ENCODE measurements around the gene KLK6.

KLK6 gene

GRCh38 chr19:50952910-50953309, 16.5 kb downstream of the KLK6 start, which contains the start of gene KLK5:
TSS of gene KLK5 (minus strand) at chr19:50953038. CDS start at chr19:50952657, 381 bp downstream.
- DNase-seq (ENCODE audit: low read depth), result no peak

DNA sequence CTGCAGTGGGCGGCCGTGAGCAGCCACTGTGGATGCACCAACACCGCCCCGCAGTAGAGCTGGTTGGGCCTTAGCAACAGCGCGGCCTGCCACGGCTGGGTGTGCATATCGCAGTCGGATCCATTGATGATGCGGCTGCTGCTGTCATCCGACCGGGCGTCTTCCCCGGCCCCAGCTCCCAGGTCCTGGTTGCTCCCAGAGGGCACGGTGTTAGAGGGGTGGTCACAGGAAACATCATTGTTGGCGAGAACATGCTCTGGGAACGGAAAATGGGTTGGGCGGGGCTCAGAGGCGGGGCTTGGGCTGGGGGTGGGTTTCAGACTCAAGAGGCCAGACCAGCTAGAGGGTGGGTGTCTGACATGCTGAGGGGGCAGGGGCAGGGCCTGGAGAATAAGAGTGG, 19.5 kb downstream of the KLK6 start:
- no peak for DNase-seq (ENCODE audit: low read depth)

- DNase-seq (ENCODE audit: low read depth), result no peak
Observed at GRCh38 chr19:50947123-50947522, 22.3 kb downstream of the KLK6 start.

DNA sequence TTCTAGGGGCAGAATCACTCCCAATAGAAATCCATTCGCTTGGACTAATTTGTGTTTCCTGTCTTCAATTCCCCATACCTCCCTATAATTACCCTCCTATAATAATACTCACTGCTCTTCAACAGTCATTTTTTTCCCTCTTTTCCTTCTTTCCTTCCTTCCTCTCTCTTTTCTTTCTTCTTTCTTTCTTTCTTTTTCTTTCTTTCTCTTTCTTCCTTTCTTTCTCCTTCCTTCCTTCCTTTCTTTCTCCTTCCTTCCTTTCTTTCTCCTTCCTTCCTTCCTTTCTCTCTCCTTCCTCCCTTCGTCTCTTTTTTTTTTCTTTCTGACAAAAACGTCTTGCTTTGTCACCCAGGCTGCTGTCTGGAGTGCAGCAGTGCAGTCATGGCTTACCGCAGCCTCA, 24.6 kb downstream of the KLK6 start:
- DNase-seq (ENCODE audit: low read depth), result no peak

DNA sequence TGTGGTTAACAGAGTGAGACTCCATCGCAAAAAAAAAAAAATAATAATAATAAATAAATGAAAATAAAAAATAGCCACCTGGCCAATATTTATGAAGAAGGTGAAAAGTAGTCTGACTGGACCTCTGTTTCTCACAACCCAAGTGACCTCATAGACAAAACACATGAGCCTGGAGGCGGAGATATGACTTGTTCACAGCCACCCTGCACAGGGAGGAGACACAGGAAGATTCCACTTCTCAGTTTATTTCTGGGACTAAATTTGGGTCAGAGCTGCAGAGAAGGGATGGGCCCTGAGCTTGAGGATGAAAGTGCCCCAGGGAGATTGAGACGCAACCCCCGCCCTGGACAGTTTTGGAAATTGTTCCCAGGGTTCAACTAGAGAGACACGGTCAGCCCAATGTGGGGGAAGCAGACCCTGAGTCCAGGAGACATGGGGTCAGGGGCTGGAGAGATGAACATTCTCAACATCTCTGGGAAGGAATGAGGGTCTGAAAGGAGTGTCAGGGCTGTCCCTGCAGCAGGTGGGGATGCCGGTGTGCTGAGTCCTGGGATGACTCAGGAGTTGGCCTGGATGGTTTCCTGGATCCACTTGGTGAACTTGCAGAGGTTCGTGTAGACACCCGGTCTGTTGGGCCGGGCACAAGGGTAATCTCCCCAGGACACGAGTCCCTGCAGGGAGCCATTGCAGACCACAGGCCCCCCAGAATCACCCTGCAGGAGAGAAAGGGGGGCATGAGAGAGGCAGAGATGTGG, 26.1 kb downstream of the KLK6 start:
- no peak for DNase-seq (ENCODE audit: low read depth)

GRCh38 chr19:50939596-50939995, 29.8 kb downstream of the KLK6 start:
- no peak for DNase-seq (ENCODE audit: low read depth)

DNA sequence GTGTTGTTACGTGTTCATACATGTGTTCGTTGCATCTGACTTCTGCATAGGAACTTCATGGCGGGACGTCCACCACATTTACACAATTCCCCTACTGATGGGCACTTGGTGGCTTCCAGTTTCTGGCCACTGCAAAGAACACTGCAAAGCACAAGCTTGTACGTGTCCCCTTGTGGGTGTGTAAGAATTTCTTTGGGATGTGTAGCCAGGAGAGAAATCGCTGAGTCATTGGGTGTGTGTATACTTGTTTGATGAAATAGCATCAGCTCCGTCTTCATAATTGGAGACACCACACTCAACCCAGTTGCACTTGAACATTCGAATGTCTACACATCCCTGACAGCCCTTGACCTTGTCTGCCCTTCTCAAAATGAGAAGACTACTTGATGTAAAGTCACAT, 35.8 kb downstream of the KLK6 start:
- DNase-seq (ENCODE audit: low read depth), result no peak

DNA sequence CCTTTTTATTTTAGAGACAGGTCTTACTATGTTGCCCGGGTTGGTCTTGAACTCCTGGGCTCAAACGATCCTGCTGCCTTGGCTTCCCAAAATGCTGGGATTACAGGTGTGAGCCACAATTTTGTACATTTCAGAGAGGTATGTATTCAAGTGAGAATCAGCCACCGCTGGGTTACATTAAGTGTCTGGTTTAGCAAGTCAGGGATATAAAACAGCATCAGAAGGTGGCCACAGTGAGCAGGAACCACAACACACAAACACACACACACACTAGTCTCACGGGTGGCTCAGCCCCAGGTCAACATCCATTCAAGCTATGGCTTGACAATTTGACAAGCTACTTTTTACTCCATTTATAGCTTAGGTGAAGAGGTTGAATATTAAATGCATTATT, 36.7 kb downstream of the KLK6 start:
- DNase-seq (ENCODE audit: low read depth), result no peak

DNA sequence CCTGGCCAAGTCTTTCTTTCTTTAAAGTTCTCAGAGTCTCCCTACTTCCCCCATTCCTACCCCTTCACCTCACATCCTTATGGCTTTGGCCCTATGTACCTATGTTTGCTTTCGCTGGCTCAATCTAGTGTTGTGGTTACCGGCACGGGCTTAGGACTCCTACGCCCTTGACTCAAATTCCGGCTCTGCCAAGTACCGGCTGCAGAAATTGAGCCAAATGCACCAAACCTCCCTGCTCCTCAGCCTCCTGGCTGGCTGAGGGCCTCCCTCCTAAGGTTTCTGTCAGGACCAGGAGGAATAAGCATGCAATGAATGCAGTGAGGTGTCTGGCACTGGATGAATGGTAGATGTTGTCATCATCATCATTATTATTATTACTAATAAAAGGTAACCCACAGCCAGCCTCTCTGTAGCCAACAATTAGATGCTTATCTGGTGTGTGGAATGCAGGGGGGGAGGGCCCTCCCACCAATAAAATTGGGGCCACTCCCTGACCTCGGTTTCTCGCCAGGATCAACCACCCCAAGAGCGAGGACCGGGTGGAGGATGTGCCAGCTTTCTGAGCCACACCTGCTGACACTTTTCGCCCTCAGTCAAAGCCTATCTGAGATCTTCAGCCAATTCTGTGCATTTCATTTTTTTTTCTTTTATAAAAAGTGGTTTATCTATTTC, 37.2 kb downstream of the KLK6 start:
- no peak for DNase-seq (ENCODE audit: low read depth)

DNA sequence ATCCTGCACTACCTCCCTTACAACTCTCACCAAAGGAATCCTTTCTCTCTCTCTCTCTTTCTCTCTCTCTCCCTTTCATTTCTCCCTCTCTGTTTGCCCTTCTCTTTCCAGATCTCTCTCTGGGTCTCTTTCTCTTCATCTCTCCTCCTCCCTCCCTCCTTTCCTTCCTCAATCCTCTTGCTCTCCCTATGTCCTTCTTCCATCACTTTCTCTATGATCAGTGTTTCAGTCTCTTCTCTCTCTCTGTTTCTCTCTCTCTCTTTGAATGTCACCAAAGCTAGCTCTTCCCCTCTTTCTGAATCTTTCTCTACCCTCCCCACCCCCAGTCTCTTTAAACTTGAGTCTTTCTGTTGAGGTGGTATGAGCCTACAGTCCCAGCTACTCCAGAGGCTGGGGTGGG, 38.4 kb downstream of the KLK6 start:
- DNase-seq (ENCODE audit: low read depth), result no peak

- DNase-seq (ENCODE audit: low read depth), result no peak
Observed at GRCh38 chr19:50928831-50929230, 40.6 kb downstream of the KLK6 start.

GRCh38 chr19:50926144-50926543, 43.2 kb downstream of the KLK6 start:
- DNase-seq (ENCODE audit: low read depth), result no peak

DNA sequence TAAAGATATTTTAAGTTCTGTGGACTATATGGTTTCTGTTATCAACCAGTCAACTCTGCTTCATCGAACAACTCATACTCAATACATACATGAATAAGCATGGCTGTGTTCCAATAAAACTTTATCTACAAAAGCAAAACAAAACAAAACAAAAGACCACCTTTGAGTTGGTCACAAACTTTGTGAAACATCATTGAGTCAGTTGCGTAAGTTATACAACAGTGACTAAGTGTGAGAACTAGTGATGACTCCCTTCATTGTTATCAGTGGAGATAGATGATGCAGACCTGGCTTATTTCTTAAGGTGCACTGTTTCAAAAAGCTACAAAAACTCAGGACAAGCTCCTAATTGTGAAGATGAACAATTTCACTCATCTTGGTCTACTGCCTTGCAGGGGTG, 43.7 kb downstream of the KLK6 start:
- DNase-seq (ENCODE audit: low read depth), result peak; percentile 53

DNA sequence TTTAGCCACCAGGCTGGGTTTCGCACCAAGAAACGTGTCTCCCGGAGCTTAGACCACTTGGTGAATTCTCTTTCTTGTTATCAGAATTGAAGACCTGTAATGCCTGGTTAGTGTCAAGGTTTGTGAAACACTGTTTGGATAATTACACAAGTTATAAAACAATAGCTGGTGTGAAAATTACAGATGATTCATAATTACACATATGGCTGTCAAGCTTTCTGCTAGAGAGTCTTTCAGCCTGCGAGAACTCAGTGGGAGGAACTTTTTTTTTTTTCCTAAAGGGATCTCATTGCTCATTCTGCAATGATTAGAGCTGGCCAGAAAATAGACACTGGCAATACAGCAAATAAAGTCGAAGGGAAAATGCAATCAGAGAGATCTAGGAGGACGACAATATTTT, 44.8 kb downstream of the KLK6 start:
- DNase-seq (ENCODE audit: low read depth), result no peak

DNA sequence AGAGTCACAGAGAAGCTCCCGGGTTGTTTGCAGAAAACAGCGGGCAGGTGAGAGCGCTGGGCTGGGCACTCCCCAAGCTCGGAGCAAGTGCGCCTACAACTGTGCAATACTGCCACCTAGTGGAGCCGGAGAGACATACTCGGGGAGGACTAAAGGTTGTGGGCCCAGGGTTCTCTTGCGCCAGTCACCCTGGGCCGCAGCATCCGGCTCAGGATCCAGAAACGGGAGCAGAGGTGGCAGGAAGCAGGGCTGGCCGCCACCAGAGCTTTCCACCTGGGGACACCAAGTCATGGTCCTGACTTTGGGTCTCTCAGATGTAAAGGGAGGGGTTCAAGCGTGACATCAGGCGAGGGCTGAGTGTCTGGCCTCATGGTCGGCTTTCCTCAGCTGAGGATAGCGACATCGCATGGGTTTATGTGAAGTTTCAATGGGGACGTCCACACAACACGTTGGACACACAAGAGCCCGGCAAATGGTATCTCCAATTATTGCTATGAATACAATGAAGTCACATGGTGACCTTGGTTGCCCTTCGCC, 47.0 kb downstream of the KLK6 start:
- DNase-seq (ENCODE audit: low read depth), result peak; percentile 61

GRCh38 chr19:50921426-50922316, 47.7 kb downstream of the KLK6 start:
- no peak for DNase-seq (ENCODE audit: low read depth)

GRCh38 chr19:50916069-50916468, 53.3 kb downstream of the KLK6 start:
- no peak for DNase-seq (ENCODE audit: low read depth)

DNA sequence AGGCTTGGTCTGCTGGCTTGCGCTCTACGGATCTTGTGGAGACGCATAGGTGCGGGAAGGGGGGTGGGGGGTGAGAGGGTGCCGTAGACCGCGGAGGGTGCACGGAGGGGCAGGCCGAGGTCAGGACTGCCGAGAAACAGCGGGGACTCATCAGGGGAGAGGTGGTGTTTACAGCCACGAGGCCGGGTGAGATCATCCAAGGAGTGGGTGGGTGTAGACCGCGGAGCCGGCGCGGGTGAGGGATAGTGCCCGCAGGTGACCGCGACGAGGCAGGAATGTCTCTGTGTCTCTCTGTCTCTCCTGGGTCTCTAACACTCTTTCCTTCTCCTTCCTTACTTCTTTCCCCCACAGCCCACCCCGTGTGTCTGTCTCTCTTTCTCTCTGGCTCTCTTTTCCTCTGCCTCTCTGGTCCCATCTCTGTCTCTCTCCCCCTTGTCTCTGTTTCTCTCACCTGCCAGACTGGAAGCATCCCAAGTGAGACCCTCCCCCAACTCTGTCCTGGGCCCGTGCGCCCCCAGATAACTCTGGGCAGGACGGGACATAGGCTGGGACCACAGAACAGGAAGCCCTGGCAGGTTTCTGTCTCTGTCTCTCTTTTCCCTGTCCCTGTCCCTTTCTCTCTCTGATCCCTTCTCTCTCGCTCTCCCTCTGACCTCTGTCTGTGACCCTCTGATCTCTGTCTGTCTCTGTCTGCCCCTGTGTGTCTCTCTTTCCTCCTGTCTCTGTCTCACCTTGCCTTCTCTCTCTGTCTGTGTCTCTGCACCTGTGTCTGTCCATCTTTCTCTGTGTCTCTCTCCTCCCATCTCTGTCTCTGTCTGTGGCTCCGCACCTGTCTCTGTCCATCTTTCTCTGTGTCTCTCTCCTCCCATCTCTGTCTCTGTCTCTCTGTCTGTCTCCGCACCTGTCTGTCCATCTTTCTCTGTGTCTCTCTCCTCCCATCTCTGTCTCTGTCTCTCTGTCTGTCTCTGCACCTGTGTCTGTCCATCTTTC, 56.4 kb downstream of the KLK6 start:
- no peak for DNase-seq (ENCODE audit: low read depth)

- DNase-seq (ENCODE audit: low read depth), result no peak
Observed at GRCh38 chr19:50912102-50912599, 57.2 kb downstream of the KLK6 start.

DNA sequence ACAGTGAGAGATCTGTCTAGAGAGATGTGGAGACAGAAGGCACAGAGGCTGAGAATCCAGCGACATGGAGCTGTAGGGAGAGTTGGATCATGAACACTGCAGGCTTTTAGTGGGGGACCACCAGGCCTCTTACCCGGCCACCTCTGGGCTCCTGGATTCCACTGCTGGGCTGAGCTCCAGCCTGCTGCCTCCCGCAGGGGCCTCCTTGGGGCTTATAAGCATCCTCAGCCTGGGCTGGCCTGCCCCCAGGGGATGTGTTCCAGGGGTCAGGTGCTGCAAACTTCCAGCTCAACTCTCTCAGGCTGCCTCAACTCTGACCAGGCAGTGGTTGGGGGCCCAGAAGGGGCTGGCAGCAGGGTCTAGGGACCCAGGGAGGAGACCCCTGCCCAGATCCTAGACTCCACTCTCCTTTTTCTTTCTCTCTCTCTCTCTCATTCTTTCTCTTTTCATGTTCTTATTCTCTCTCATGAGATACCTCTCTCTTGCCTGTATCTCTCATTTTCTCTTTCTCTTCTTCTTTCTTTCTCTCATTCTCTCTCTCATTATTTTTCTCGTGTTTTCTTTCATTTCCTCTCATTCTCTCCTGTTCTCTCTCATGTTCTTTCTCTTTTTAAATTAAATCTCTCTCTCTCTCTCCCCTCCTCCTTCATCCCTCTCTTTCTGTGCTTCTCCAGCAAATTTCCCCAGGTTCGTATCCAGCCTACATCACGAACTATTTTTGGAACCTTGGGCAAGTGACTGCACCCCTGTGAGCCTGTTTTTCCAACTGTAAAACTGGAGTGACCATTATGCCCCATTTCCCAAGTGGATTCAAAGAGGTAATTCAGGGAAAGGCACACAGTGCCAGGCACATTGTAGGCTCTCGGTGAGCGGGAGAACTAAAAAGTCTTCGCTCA, 57.9 kb downstream of the KLK6 start, which contains the start of gene KLK4:
KLK4 (minus strand) TSS at position 190 of the 896 bp plus-strand sequence. CDS start 657 bp downstream, outside the sequence.
- no peak for DNase-seq (ENCODE audit: low read depth)

Data from amniotic epithelial cell (primary cell).